GM12878 (cell line): ENCODE measurements around the gene DNAH17. TPM values are rescaled to one million over a fixed set of nuclear protein-coding genes. Genes with fewer than 3 reads are reported as not detected.

ENCODE experiments used
- ATAC-seq: fragments of 200-7000 bp; cut with Tn5 transposase; 3 replicates; pipeline ENCODE4 v1.9.1; 2020; ENCODE audit warnings: mild to moderate bottlenecking, moderate library complexity
- BruUV-seq: library from RNA; stranded (reverse); fragments of 400-500 nt; replicated peaks from 2 replicates; lab custom pipeline; 2021; lab: Mats Ljungman, UMichigan
- CTCF ChIA-PET: fragments of 300-600 bp; sonication (Branson Sonifier 250); formaldehyde crosslinking; extraction: SDS; loops from one replicate; lab custom pipeline; 2021; ENCODE audit warnings: inconsistent platforms; lab: Yijun Ruan, JAX
- POLR2A ChIA-PET: fragments of 350-600 bp; formaldehyde crosslinking; extraction: SDS; loops from one replicate; lab custom pipeline; 2021; ENCODE audit warnings: inconsistent platforms; lab: Charles Lee
- RAD21 ChIA-PET: fragments of 300-600 bp; sonication (Branson Sonifier 250); formaldehyde crosslinking; loops from one replicate; lab custom pipeline; 2023; ENCODE audit warnings: antibody characterized with exemption; ENCODE audit not compliant: unreplicated experiment; lab: Charles Lee
- SMC1A ChIA-PET: fragments of 300-600 bp; sonication (Branson Sonifier 250); formaldehyde crosslinking; loops from one replicate; lab custom pipeline; 2023; ENCODE audit not compliant: unreplicated experiment, uncharacterized antibody; lab: Charles Lee
- DNase-seq: peaks from one replicate; pipeline ENCODE4 v3.0.0-alpha.2; 2011; ENCODE audit warnings: low read depth, low spot score
- FAIRE-seq: peaks from 3 replicates; lab custom pipeline; 2011; peaks lifted over from hg19 to GRCh38; lab: Jason Lieb, UNC
- H2AFZ ChIP-seq: 2 replicates; pipeline ENCODE4 v1.6.0; 2011; ENCODE audit warnings: low read depth, low read length, control low read depth; ENCODE audit not compliant: control insufficient read depth
- H3K27ac ChIP-seq: 2 replicates; pipeline ENCODE4 v1.5.1; 2011; ENCODE audit warnings: control low read depth; ENCODE audit not compliant: control insufficient read depth, insufficient read depth
- H3K27me3 ChIP-seq, 2 experiments: replicated peaks in 1 of 2; 2 replicates each; pipeline versions ENCODE4 v1.6.0 to v1.6.1; 2011; ENCODE audit warnings: low read length in 1 of 2; ENCODE audit not compliant: control insufficient read depth in 2 of 2, insufficient read depth in 2 of 2
- H3K36me3 ChIP-seq, 2 experiments: 2 replicates each; pipeline ENCODE4 v1.5.1; 2011; ENCODE audit warnings: low read length in 1 of 2; ENCODE audit not compliant: control insufficient read depth in 2 of 2, insufficient read depth in 2 of 2
- H3K4me1 ChIP-seq: 2 replicates; pipeline ENCODE4 v1.6.1; 2011; ENCODE audit warnings: mild to moderate bottlenecking, low read length, moderate library complexity, mixed read lengths; ENCODE audit not compliant: control insufficient read depth, insufficient read depth
- H3K4me2 ChIP-seq: 2 replicates; pipeline ENCODE4 v1.6.0; 2011; ENCODE audit warnings: control low read depth; ENCODE audit not compliant: control insufficient read depth, insufficient read depth
- H3K4me3 ChIP-seq: fragments of 200-600 bp; sonication (generic); 2 replicates; pipeline ENCODE4 v1.5.1; 2016
- H3K79me2 ChIP-seq: 2 replicates; pipeline ENCODE4 v1.6.0; 2011; ENCODE audit warnings: low read length; ENCODE audit not compliant: control insufficient read depth, insufficient read depth
- H3K9ac ChIP-seq: 2 replicates; pipeline ENCODE4 v1.8.0; 2011; ENCODE audit warnings: low read length, control low read depth, mixed read lengths; ENCODE audit not compliant: control insufficient read depth, insufficient read depth
- H3K9me3 ChIP-seq: replicated peaks from 3 replicates; pipeline ENCODE4 v1.5.1; 2011; ENCODE audit warnings: mild to moderate bottlenecking, low read length; ENCODE audit not compliant: control insufficient read depth, insufficient read depth
- H4K20me1 ChIP-seq: 2 replicates; pipeline ENCODE4 v1.6.0; 2011; ENCODE audit not compliant: control insufficient read depth, insufficient read depth
- DPF2 ChIP-seq: fragments of 450-650 bp; IDR thresholded peaks from 2 replicates; pipeline ENCODE4 v1.6.1; 2017; ENCODE audit warnings: mild to moderate bottlenecking
- SPI1 ChIP-seq: IDR thresholded peaks from 2 replicates; pipeline ENCODE4 v1.6.1; 2011; ENCODE audit warnings: low read depth, mild to moderate bottlenecking, low read length, moderate library complexity, borderline replicate concordance; ENCODE audit not compliant: insufficient read depth
- SUPT20H ChIP-seq: IDR thresholded peaks from 2 replicates; pipeline ENCODE4 v1.6.1; 2011; ENCODE audit warnings: low read depth, mild to moderate bottlenecking, low read length, moderate library complexity, borderline replicate concordance; ENCODE audit not compliant: control insufficient read depth
- WGBS: methylation state at CpG from one replicate; pipeline ENCODE4 v1.1.6; 2016; ENCODE audit warnings: low lambda C conversion rate; ENCODE audit not compliant: insufficient replicate concordance, insufficient coverage; ENCODE audit errors: missing lambda C conversion rate; 5-methylcytosine and 5-hydroxymethylcytosine counted together
- in situ Hi-C: fragments of 300-500 bp; cut with MboI; formaldehyde crosslinking; loops from 9 replicates; pipeline ENCODE4 v1.14.3; 2018; ENCODE audit warnings: mixed read lengths
- intact Hi-C: fragments of 100-400 bp; cut with micrococcal nuclease; formaldehyde crosslinking; loops from one replicate; pipeline ENCODE4 v1.14.2; 2022; ENCODE audit not compliant: unreplicated experiment
- polyA plus RNA-seq, 11 experiments: library from polyadenylated mRNA; depleted of rRNA in 4 of 11; unstranded in 6 of 11; stranded (reverse) in 5 of 11; fragments of >200 nt; fragmentation: Nextera tagmentation in 4 of 11; fragmentation: Illumina TruSeq in 1 of 11; extraction: Ambion mirVana in 4 of 11; extraction: Trizol in 1 of 11; gene quantifications; 1 replicate in 1 of 11; 2 replicates in 10 of 11; pipeline versions ENCODE4 v1.2.1 to v1.2.3, GENCODE V29; 2011 to 2016; ENCODE audit warnings: inconsistent platforms in 2 of 11, missing spikeins in 2 of 11, low read depth in 1 of 11
- total RNA-seq, 4 experiments: library from RNA; depleted of rRNA in 3 of 4; stranded (reverse); fragments of >200 nt in 3 of 4; fragmentation: Illumina TruSeq in 1 of 4; extraction: Trizol in 1 of 4; gene quantifications; 2 replicates each; pipeline versions ENCODE4 v1.2.1 to v1.2.3, GENCODE V29; 2013 to 2021
- TF ChIP-seq, protein P1 (sequence below): IDR thresholded peaks from 2 replicates; pipeline ENCODE4 v1.6.1; 2012; ENCODE audit warnings: improper control_type of control experiment, low read depth, low read length; ENCODE audit not compliant: insufficient replicate concordance
- TF ChIP-seq, protein P2 (sequence below): fragments of 450-650 bp; IDR thresholded peaks from 2 replicates; pipeline ENCODE4 v1.6.1; 2017; ENCODE audit warnings: mild to moderate bottlenecking, moderate library complexity

Gene DNAH17
- total and polyA plus RNA-seq, 10 of the 15 experiments (the other 5 are each of a cell fraction or from before 2014, with no cell fraction given) = 0.16 to 2.9 (median 0.56) TPM

DNA sequence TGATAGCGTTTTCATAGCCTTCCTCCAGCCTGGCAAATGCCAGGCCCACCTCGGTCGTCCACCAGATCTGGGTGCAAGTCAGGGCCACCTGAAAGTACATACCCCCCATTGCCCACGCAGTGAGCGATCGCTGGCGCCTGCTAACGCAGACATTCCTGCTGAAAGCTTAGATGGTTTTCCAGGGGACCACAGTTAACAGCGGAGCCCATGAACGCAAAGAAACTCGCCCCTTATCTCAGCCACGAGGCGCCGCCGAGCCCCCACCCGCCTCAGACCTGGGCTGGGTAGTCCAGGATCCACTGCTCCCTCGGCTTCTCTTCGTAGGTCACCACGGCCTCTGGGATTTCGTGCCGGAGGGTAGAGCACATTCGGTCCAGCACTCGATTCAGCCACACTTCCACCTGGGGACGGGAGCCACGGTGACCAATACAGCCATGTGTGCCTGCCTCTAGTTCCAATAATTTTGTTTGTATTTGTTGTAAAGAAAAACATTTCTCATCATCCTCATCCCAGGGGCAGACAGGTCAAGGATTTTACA is 74.5 kb downstream of the DNAH17 start:
- TF ChIP-seq SPI1 = no peak
- no peak for TF ChIP-seq SUPT20H
- no peak for TF ChIP-seq DPF2
- CTCF ChIA-PET = no interaction called here

DNA sequence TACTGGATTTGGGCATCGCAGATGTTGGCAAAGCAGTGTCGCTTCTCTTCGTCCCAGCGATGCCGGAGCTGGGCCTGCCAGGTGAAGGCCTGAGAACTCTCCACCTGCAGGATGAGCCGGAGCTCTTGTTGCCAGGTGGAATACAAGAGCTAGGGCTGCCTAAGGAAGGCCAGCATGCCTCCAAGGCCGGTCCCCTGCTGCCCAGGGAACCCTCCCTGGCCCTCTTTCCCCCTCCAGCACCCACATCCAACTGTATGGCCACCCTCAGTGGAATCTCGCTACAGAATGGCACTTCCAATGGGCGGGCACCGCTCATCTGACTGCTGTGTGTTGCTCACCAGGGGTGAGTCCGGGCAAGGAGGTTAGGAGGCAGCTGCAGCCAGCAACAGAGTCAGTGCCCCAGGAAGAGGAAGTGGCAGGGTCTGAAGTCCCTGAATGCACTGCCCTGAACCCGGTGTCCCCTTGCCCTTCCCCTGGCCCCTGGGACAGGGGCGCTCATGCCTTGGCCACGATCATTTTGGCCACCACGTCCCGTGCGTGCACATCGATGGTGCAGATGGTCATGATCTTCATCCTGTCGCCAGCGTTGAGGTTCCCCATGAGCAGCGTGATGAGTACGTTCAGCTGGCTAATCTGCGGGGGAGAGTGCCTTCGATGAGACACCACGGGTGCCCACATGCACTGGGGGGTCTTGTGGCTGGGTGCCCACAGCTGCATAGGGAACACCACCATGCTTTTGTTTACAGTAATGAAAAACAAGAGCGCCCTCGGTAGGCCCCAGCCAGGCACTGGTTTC is 75.8 kb downstream of the DNAH17 start:
- Histone ChIP-seq H3K4me1 (no peaks in the 10 kb centered on the region; the same call in 1 of the 2 replicates), H3K27me3 (no peaks in the 10 kb centered on the region), H3K79me2 (no peaks in the 10 kb centered on the region), H3K36me3 (no peaks in the 10 kb centered on the region), H4K20me1 (no peaks in the 10 kb centered on the region), H3K9me3 (no peaks in the 10 kb centered on the region), H3K4me2 (no peak overlapping the region), H2AFZ (no peak overlapping the region), H3K4me3 (no peak overlapping the region), H3K27ac (no peak overlapping the region), H3K9ac (no peak overlapping the region)
- ChIA-PET POLR2A (no interaction called here), SMC1A (no interaction called here), CTCF (interaction anchor here (0.7 kb wide), 1 partner anchor 15 kb away, joined by 4 read pairs; no protein-coding TSS in a partner anchor), RAD21 (no interaction called here)
- intact Hi-C loops = no loop called here
- DNase-seq = no peak
- no TSS peak for BruUV-seq
- FAIRE-seq = no peak
- ATAC-seq = no peak
- WGBS = 53% methylated on average over 27 of the region's 27 CpGs
- in situ Hi-C loops = no loop called here
- TF ChIP-seq, protein P1, sequence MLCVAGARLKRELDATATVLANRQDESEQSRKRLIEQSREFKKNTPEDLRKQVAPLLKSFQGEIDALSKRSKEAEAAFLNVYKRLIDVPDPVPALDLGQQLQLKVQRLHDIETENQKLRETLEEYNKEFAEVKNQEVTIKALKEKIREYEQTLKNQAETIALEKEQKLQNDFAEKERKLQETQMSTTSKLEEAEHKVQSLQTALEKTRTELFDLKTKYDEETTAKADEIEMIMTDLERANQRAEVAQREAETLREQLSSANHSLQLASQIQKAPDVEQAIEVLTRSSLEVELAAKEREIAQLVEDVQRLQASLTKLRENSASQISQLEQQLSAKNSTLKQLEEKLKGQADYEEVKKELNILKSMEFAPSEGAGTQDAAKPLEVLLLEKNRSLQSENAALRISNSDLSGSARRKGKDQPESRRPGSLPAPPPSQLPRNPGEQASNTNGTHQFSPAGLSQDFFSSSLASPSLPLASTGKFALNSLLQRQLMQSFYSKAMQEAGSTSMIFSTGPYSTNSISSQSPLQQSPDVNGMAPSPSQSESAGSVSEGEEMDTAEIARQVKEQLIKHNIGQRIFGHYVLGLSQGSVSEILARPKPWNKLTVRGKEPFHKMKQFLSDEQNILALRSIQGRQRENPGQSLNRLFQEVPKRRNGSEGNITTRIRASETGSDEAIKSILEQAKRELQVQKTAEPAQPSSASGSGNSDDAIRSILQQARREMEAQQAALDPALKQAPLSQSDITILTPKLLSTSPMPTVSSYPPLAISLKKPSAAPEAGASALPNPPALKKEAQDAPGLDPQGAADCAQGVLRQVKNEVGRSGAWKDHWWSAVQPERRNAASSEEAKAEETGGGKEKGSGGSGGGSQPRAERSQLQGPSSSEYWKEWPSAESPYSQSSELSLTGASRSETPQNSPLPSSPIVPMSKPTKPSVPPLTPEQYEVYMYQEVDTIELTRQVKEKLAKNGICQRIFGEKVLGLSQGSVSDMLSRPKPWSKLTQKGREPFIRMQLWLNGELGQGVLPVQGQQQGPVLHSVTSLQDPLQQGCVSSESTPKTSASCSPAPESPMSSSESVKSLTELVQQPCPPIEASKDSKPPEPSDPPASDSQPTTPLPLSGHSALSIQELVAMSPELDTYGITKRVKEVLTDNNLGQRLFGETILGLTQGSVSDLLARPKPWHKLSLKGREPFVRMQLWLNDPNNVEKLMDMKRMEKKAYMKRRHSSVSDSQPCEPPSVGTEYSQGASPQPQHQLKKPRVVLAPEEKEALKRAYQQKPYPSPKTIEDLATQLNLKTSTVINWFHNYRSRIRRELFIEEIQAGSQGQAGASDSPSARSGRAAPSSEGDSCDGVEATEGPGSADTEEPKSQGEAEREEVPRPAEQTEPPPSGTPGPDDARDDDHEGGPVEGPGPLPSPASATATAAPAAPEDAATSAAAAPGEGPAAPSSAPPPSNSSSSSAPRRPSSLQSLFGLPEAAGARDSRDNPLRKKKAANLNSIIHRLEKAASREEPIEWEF = no peak
- TF ChIP-seq, protein P2, sequence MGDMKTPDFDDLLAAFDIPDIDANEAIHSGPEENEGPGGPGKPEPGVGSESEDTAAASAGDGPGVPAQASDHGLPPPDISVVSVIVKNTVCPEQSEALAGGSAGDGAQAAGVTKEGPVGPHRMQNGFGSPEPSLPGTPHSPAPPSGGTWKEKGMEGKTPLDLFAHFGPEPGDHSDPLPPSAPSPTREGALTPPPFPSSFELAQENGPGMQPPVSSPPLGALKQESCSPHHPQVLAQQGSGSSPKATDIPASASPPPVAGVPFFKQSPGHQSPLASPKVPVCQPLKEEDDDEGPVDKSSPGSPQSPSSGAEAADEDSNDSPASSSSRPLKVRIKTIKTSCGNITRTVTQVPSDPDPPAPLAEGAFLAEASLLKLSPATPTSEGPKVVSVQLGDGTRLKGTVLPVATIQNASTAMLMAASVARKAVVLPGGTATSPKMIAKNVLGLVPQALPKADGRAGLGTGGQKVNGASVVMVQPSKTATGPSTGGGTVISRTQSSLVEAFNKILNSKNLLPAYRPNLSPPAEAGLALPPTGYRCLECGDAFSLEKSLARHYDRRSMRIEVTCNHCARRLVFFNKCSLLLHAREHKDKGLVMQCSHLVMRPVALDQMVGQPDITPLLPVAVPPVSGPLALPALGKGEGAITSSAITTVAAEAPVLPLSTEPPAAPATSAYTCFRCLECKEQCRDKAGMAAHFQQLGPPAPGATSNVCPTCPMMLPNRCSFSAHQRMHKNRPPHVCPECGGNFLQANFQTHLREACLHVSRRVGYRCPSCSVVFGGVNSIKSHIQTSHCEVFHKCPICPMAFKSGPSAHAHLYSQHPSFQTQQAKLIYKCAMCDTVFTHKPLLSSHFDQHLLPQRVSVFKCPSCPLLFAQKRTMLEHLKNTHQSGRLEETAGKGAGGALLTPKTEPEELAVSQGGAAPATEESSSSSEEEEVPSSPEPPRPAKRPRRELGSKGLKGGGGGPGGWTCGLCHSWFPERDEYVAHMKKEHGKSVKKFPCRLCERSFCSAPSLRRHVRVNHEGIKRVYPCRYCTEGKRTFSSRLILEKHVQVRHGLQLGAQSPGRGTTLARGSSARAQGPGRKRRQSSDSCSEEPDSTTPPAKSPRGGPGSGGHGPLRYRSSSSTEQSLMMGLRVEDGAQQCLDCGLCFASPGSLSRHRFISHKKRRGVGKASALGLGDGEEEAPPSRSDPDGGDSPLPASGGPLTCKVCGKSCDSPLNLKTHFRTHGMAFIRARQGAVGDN = no peak

More for the DNA sequence above, 74.5 kb downstream of the DNAH17 start:
- H3K36me3 ChIP-seq = no peaks in the 10 kb centered on the region
- WGBS = 54% methylated on average over 25 of the region's 25 CpGs
- H3K27me3 ChIP-seq = no peaks in the 10 kb centered on the region
- POLR2A ChIA-PET = no interaction called here
- H3K9ac ChIP-seq = no peak overlapping the region
- H3K79me2 ChIP-seq = no peaks in the 10 kb centered on the region
- no peaks in the 10 kb centered on the region for H4K20me1 ChIP-seq
- RAD21 ChIA-PET = no interaction called here
- no peaks in the 10 kb centered on the region for H3K4me1 ChIP-seq
- FAIRE-seq = no peak
- H3K4me3 ChIP-seq = no peak overlapping the region
- no peak for DNase-seq
- no peak overlapping the region for H3K4me2 ChIP-seq
- no peak overlapping the region for H2AFZ ChIP-seq
- no peak for ATAC-seq
- BruUV-seq = no TSS peak
- H3K9me3 ChIP-seq = no peaks in the 10 kb centered on the region
- in situ Hi-C loops = no loop called here
- SMC1A ChIA-PET = no interaction called here
- no peak overlapping the region for H3K27ac ChIP-seq
- intact Hi-C loops = no loop called here
